ENCODE results near the gene MRTO4.
"Not testable (repeated sequence)": the region's sequence is repeated elsewhere in the genome, so short reads cannot be mapped to it uniquely, and the experiment has no call there.

Gene MRTO4

GRCh38 chr1:19251305-19252196 is at the start of gene MRTO4, which contains the start of gene EMC1:
MRTO4 (plus strand) TSS chr1:19251805; CDS start chr1:19251836, 31 bp downstream.
EMC1 (minus strand) TSS chr1:19251524; CDS start chr1:19251509, 15 bp downstream.
- DNase-seq, result peak; percentile 90 to 92

- DNase-seq, result no peak
Observed at GRCh38 chr1:19202396-19202795, 49.2 kb upstream of the MRTO4 start.

- peak; percentile 4 to 77 for DNase-seq
Observed at GRCh38 chr1:19203440-19203839, 48.2 kb upstream of the MRTO4 start.

- DNase-seq, result no peak
Observed at GRCh38 chr1:19204446-19205266, 46.9 kb upstream of the MRTO4 start.

GRCh38 chr1:19205403-19205802 is 46.2 kb upstream of the MRTO4 start:
- no peak for DNase-seq

GRCh38 chr1:19205845-19206244 is 45.8 kb upstream of the MRTO4 start:
- DNase-seq, result no peak

GRCh38 chr1:19206947-19207346 is 44.7 kb upstream of the MRTO4 start:
- no peak for DNase-seq

GRCh38 chr1:19208710-19209438 is 42.7 kb upstream of the MRTO4 start:
- DNase-seq, result no peak

- no peak for DNase-seq
Observed at GRCh38 chr1:19209439-19209989, 42.1 kb upstream of the MRTO4 start.

- peak; percentile 95 to 99 for DNase-seq
Observed at GRCh38 chr1:19209990-19210771, 41.4 kb upstream of the MRTO4 start, which contains the start of gene UBR4. UBR4 (minus strand) TSS chr1:19210266; CDS start chr1:19210248, 18 bp downstream.

GRCh38 chr1:19210772-19211549 is 40.6 kb upstream of the MRTO4 start:
- no peak for DNase-seq

GRCh38 chr1:19212167-19212566 is 39.4 kb upstream of the MRTO4 start:
- no peak for DNase-seq

GRCh38 chr1:19213580-19213979 is 38.0 kb upstream of the MRTO4 start:
- DNase-seq, result no peak

GRCh38 chr1:19216585-19216984 is 35.0 kb upstream of the MRTO4 start:
- not testable (repeated sequence) for DNase-seq

- no peak for DNase-seq
Observed at GRCh38 chr1:19219451-19219850, 32.2 kb upstream of the MRTO4 start.

- no peak for DNase-seq
Observed at GRCh38 chr1:19220080-19220846, 31.3 kb upstream of the MRTO4 start.

- DNase-seq, result no peak
Observed at GRCh38 chr1:19220991-19221390, 30.6 kb upstream of the MRTO4 start.

- no peak for DNase-seq
Observed at GRCh38 chr1:19222573-19222972, 29.0 kb upstream of the MRTO4 start.

- DNase-seq, result no peak
Observed at GRCh38 chr1:19222979-19223824, 28.4 kb upstream of the MRTO4 start.
